WERI-Rb-1 (cell line): Measurements from ENCODE around the gene PDIA6.
"Not testable (repeated sequence)": the region's sequence is repeated elsewhere in the genome, so short reads cannot be mapped to it uniquely, and the experiment has no call there.

Experiments used
- DNase-seq: peaks from one replicate; pipeline ENCODE4 v3.0.0-alpha.2; 2020
- H3K27ac ChIP-seq: fragments of 250-450 bp; sonication (Bioruptor Pico); 2 replicates; pipeline ENCODE4 v1.5.1; 2020; ENCODE audit warnings: mild to moderate bottlenecking, moderate library complexity
- H3K27me3 ChIP-seq: fragments of 250-450 bp; sonication (Bioruptor Pico); 2 replicates; pipeline ENCODE4 v1.5.1; 2021; ENCODE audit warnings: mild to moderate bottlenecking, low read depth, moderate library complexity; ENCODE audit not compliant: insufficient read depth, severe bottlenecking
- H3K36me3 ChIP-seq: fragments of 250-450 bp; sonication (Bioruptor Pico); 2 replicates; pipeline ENCODE4 v1.5.1; 2020; ENCODE audit warnings: mild to moderate bottlenecking, moderate library complexity
- H3K4me3 ChIP-seq: 2 replicates; pipeline ENCODE4 v1.5.1; 2011; ENCODE audit warnings: low read depth, mild to moderate bottlenecking, control low read depth, low read length
- H3K9me3 ChIP-seq: fragments of 250-450 bp; sonication (Bioruptor Pico); 2 replicates; pipeline ENCODE4 v1.5.1; 2021; ENCODE audit warnings: mild to moderate bottlenecking, moderate library complexity; ENCODE audit not compliant: severe bottlenecking
- TF ChIP-seq, protein P1 (sequence below): IDR thresholded peaks from 2 replicates; pipeline ENCODE4 v1.5.1; 2011; ENCODE audit warnings: low read depth, mild to moderate bottlenecking, control low read depth, inconsistent platforms, low read length

PDIA6 gene

DNA sequence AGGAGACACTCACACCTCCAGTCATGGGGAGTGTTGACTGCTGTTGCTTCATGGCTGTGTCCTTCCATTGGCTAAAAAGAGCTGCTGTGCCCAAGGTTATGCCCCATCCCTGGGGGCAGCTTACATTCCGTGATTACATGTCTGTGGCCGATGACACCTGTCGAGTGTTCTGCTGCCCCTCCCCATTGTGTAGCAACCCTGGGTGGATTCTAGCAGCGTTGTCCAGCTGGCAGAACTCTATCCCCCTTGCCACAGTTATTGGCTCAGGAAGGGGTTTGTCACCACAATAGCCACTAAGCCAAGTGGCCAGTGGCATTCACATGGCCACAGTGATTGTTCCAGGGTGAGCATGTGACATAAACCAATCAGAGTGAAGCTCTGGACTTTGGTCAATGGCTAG, 11.6 kb upstream of the PDIA6 start:
- Histone ChIP-seq H3K36me3 (no peaks in the 10 kb centered on the region), H3K4me3 (no peak overlapping the region), H3K27me3 (no peaks in the 10 kb centered on the region), H3K27ac (no peak overlapping the region), H3K9me3 (no peaks in the 10 kb centered on the region)
- no peak for DNase-seq
- TF ChIP-seq, protein P1, sequence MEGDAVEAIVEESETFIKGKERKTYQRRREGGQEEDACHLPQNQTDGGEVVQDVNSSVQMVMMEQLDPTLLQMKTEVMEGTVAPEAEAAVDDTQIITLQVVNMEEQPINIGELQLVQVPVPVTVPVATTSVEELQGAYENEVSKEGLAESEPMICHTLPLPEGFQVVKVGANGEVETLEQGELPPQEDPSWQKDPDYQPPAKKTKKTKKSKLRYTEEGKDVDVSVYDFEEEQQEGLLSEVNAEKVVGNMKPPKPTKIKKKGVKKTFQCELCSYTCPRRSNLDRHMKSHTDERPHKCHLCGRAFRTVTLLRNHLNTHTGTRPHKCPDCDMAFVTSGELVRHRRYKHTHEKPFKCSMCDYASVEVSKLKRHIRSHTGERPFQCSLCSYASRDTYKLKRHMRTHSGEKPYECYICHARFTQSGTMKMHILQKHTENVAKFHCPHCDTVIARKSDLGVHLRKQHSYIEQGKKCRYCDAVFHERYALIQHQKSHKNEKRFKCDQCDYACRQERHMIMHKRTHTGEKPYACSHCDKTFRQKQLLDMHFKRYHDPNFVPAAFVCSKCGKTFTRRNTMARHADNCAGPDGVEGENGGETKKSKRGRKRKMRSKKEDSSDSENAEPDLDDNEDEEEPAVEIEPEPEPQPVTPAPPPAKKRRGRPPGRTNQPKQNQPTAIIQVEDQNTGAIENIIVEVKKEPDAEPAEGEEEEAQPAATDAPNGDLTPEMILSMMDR, result no peak

DNA sequence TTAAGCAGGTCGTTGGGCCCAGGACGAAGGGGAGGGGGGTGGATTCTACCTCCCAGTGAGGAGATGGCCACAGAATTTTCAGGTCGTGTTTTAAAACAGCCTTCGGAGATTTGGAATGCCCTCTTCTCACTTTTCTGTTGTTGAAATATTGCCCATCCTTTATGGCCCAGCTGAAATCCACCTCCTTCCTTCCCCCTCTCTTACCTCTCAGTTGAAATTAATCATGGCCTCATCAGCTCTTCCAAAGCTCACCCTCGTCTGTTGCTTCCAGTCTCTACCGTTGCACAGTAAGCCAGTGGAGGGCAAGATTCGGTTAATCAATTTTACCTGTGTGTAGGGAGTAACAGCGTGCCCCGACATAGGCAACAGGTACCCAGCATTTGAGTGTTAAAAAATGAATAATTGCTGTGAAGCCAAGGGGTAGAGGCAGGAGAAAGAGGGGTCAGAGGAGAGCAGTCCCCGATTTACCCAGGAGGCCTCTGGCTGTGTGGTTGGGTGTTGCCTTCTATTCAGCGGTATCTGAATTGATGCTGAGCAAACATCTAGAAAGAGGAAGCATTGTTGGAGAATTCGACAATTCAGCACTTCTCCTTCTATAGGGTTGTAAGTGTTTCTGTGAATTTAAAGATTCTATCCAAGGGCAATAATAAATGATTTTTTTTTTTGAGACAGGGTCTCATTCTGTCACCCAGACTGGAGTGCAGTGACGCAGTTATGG, 8.6 kb upstream of the PDIA6 start:
- H3K36me3 ChIP-seq, result no peaks in the 10 kb centered on the region
- no peaks in the 10 kb centered on the region for H3K9me3 ChIP-seq
- TF ChIP-seq, protein P1, result no peak
- DNase-seq, result no peak
- H3K27me3 ChIP-seq, result no peaks in the 10 kb centered on the region
- H3K27ac ChIP-seq, result no peak overlapping the region
- H3K4me3 ChIP-seq, result no peak overlapping the region

DNA sequence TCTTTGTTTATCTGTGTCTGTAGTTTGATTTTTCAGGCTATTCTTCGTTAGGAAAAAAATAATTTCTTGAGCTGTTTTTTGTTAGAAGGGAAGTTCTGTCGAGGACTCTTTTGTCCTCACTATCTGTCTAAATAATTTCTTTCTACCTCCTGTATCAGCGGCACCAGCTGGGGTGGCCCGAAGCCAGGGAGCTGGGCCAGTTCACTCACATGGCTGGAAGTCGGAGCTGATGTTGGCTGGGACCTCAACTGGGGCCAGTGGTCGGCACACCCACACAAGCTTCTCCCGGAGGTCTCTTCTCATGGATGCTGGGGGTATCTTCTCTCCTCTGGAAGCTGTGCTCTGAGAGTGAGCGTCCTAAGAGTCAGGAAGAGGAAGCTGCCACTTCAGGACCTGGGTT, 8.0 kb upstream of the PDIA6 start:
- Histone ChIP-seq H3K36me3 (no peaks in the 10 kb centered on the region), H3K9me3 (no peaks in the 10 kb centered on the region), H3K4me3 (no peak overlapping the region), H3K27me3 (no peaks in the 10 kb centered on the region), H3K27ac (no peak overlapping the region)
- DNase-seq, result no peak
- TF ChIP-seq, protein P1, result no peak

DNA sequence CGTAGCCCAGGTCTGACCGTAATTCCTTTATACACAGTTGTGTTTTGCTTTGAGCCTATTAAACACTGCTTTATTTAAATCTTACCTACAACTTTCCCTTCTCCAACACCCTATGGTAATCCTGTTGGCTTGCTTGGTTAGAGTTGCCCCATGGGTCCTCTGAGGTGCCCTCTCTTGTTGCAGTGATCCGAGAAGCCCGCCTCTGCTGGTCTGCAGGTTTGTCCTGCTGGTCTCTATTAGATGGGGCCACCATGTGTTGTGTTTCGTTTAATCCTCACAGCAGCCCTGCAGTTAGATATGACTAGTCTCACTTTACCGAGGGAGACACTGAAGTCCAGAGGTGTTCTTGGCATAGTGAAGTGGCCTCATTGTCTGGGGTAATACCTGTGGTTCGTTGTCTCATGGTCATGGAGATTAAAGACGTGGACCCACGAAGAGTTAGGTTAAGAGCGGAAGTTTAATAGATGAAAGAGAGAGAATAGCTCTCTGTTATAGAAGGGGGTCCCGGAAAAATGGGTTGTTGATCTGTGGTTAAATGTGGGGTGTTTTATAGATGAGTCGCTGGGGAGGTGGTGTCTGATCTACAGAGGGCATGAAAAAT, 7.2 kb upstream of the PDIA6 start:
- H3K27ac ChIP-seq, result no peak overlapping the region

DNA sequence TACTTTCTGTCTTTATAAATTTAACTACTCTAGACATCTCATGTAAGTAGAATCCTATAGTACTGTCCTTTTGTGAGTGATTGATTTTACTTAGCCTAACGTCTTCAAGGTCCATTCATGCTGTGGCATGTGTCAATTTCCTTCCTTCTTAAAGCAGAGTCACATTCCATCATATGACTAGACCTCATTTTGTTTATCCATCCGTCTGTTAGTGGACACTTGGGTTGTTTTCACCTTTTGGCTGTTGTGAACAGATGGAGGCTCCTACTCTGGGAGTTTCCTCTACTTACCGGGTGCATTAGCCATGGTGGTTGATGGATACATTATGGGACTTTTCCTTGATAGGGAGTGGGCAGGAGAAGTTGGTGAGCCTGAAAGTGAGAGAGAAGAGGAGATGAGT, 6.4 kb upstream of the PDIA6 start:
- Histone ChIP-seq H3K4me3 (no peak overlapping the region), H3K27ac (no peak overlapping the region), H3K9me3 (no peaks in the 10 kb centered on the region), H3K27me3 (no peaks in the 10 kb centered on the region), H3K36me3 (no peaks in the 10 kb centered on the region)
- TF ChIP-seq, protein P1, result no peak
- DNase-seq, result no peak

More for the DNA sequence above, 7.2 kb upstream of the PDIA6 start:
- TF ChIP-seq, protein P1, result no peak
- DNase-seq, result no peak
- H3K27me3 ChIP-seq, result no peaks in the 10 kb centered on the region
- no peaks in the 10 kb centered on the region for H3K9me3 ChIP-seq
- H3K36me3 ChIP-seq, result no peaks in the 10 kb centered on the region
- H3K4me3 ChIP-seq, result no peak overlapping the region

DNA sequence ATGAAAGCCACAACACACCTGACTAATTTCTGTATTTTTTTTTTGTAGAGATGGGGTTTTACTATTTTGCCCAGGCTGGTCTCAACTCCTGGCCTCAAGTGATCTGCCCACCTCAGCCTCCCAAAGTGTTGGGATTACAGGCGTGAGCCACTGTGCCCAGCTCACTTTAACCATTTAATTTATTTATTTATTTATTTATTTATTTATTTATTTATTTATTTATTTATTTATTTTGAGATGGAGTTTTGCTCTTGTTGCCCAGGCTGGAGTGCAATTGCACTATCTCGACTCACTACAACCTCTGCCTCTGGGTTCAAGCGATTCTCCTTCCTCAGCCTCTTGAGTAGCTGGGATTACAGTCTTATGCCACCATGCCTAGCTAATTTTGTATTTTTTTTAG, 5.7 kb upstream of the PDIA6 start:
- not testable (repeated sequence) for H3K9me3 ChIP-seq, H3K27ac ChIP-seq, DNase-seq, H3K4me3 ChIP-seq, H3K27me3 ChIP-seq, H3K36me3 ChIP-seq
